OCI-LY1 (cell line): ENCODE data around the gene HTRA3.

Experiments used
- H2AFZ ChIP-seq: fragments of 200-600 bp; sonication (generic), shearing (Covaris generic); 2 replicates; pipeline ENCODE4 v1.6.0; 2014; ENCODE audit warnings: antibody characterized with exemption, mild to moderate bottlenecking, low read length
- H3F3A ChIP-seq: fragments of 200-600 bp; sonication (generic), shearing (Covaris generic); 2 replicates; pipeline ENCODE4 v1.6.0; 2014; ENCODE audit warnings: mild to moderate bottlenecking, antibody characterized with exemption, low read length, moderate library complexity; ENCODE audit not compliant: insufficient read depth
- H3K27ac ChIP-seq: fragments of 200-600 bp; sonication (generic); 2 replicates; pipeline ENCODE4 v1.5.1; 2014; ENCODE audit warnings: low read length, mixed run types, mild to moderate bottlenecking, low read depth; ENCODE audit not compliant: poor library complexity, severe bottlenecking
- H3K27me3 ChIP-seq: fragments of 200-600 bp; sonication (generic); 2 replicates; pipeline ENCODE4 v1.6.0; 2014; ENCODE audit warnings: antibody characterized with exemption, mild to moderate bottlenecking, low read length, moderate library complexity; ENCODE audit not compliant: insufficient read depth
- H3K36me3 ChIP-seq: fragments of 200-600 bp; sonication (generic); 2 replicates; pipeline ENCODE4 v1.6.1; 2014; ENCODE audit warnings: mild to moderate bottlenecking, antibody characterized with exemption, low read length, moderate library complexity, mixed read lengths; ENCODE audit not compliant: insufficient read depth
- H3K4me1 ChIP-seq: fragments of 200-600 bp; sonication (generic); 2 replicates; pipeline ENCODE4 v1.5.1; 2014; ENCODE audit warnings: mild to moderate bottlenecking, low read length, moderate library complexity; ENCODE audit not compliant: insufficient read depth, severe bottlenecking
- H3K4me2 ChIP-seq: fragments of 200-600 bp; sonication (generic), shearing (Covaris generic); 2 replicates; pipeline ENCODE4 v1.6.1; 2014; ENCODE audit warnings: low read length
- H3K4me3 ChIP-seq: fragments of 200-600 bp; sonication (generic); 2 replicates; pipeline ENCODE4 v1.5.1; 2014; ENCODE audit warnings: low read length, low read depth, mild to moderate bottlenecking, mixed read lengths; ENCODE audit not compliant: poor library complexity, severe bottlenecking
- H3K79me2 ChIP-seq: fragments of 200-600 bp; shearing (Covaris generic); 2 replicates; pipeline ENCODE4 v1.6.1; 2016; ENCODE audit warnings: mixed run types, low read length, mixed read lengths; ENCODE audit not compliant: insufficient read depth
- H3K9ac ChIP-seq: fragments of 200-600 bp; sonication (generic), shearing (Covaris generic); 2 replicates; pipeline ENCODE4 v1.6.1; 2014; ENCODE audit warnings: mild to moderate bottlenecking, low read length, mixed read lengths
- H3K9me2 ChIP-seq: fragments of 200-600 bp; sonication (generic), shearing (Covaris generic); 2 replicates; pipeline ENCODE4 v1.6.1; 2014; ENCODE audit warnings: low read depth, mild to moderate bottlenecking, low read length, mixed read lengths
- H3K9me3 ChIP-seq: fragments of 200-600 bp; shearing (Covaris generic); 2 replicates; pipeline ENCODE4 v1.6.1; 2014; ENCODE audit warnings: low read length, mixed read lengths
- H4K20me1 ChIP-seq: fragments of 200-600 bp; sonication (generic), shearing (Covaris generic); 2 replicates; pipeline ENCODE4 v1.6.0; 2016; ENCODE audit warnings: mild to moderate bottlenecking, low read length; ENCODE audit not compliant: insufficient read depth
- CTCF ChIP-seq: fragments of 200-600 bp; sonication (generic), shearing (Covaris generic); IDR thresholded peaks from 2 replicates; pipeline ENCODE4 v1.5.1; 2017; ENCODE audit warnings: mild to moderate bottlenecking, antibody characterized with exemption, low read length, moderate library complexity, mixed read lengths
- EZH2 ChIP-seq: fragments of 200-600 bp; sonication (generic), shearing (Covaris generic); IDR thresholded peaks from 2 replicates; pipeline ENCODE4 v1.8.0; 2017; ENCODE audit warnings: borderline replicate concordance, mixed run types, mild to moderate bottlenecking, antibody characterized with exemption, low read length, moderate library complexity, mixed read lengths

The HTRA3 gene

DNA sequence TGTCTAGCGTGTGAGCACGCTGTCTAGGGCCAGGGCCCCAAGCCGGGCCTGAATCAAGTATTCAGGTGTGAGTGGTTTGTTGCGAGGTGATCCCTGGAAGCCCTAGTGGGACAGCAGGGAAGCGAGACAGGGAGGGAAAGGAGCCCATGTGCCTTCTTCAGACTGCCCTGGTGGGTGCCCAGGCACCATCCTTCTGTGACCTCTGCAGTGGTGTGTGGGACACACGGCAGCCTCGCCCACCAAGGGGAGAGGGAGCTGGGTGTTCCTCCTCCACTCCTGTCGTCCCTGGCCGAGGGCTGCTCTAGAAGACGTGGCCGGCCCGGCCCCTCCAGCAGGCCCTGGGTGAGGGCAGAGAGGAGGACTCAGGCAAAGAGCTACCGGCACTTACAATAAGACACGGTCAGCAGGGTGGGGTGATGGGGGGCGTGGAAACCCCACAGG is 47.4 kb downstream of the HTRA3 start:
- Histone ChIP-seq H3K4me2 (peak overlapping the region; percentile 39; the same call in 1 of the 2 replicates), H2AFZ (no peak overlapping the region), H3K9ac (peak overlapping the region; percentile 36; the same call in 1 of the 2 replicates), H3F3A (no peaks in the 10 kb centered on the region), H4K20me1 (no peaks in the 10 kb centered on the region), H3K9me2 (no peaks in the 10 kb centered on the region), H3K36me3 (no peaks in the 10 kb centered on the region; the same call in 1 of the 2 replicates), H3K79me2 (no peaks in the 10 kb centered on the region), H3K9me3 (no peaks in the 10 kb centered on the region), H3K4me3 (no peak overlapping the region), H3K4me1 (peaks cover 65% of the 10 kb centered on the region), H3K27me3 (no peaks in the 10 kb centered on the region), H3K27ac (peak overlapping the region; percentile 95)
- TF ChIP-seq EZH2 (no peak), CTCF (no peak)

DNA sequence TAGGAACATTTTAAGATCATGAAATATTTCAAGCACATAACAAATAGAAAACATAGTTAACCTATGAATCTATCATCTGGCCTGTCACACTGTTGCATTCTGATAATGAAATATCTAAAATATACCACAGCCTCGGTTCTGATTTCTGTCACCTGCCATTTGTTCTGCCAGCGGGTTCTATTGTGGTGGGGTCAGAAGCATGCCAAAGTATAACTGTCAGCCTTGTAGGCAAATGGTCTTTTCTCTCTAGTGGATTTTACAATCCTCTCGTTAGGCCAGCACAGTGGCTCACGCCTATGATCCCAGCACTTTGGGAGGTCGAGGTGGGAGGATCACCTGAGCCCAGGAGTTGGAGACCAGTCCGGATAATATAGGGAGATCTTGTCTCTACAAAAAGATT is 47.9 kb downstream of the HTRA3 start:
- TF ChIP-seq EZH2 (no peak), CTCF (no peak)
- Histone ChIP-seq H3K4me1 (peaks cover 65% of the 10 kb centered on the region), H3F3A (no peaks in the 10 kb centered on the region), H3K9ac (peak overlapping the region; percentile 36; the same call in 1 of the 2 replicates), H3K9me2 (no peaks in the 10 kb centered on the region), H3K36me3 (no peaks in the 10 kb centered on the region; the same call in 1 of the 2 replicates), H3K27ac (peak overlapping the region; percentile 95), H3K79me2 (no peaks in the 10 kb centered on the region), H3K4me3 (no peak overlapping the region), H3K27me3 (no peaks in the 10 kb centered on the region), H4K20me1 (no peaks in the 10 kb centered on the region), H3K4me2 (peak overlapping the region; percentile 39; the same call in 1 of the 2 replicates), H2AFZ (no peak overlapping the region), H3K9me3 (no peaks in the 10 kb centered on the region)

DNA sequence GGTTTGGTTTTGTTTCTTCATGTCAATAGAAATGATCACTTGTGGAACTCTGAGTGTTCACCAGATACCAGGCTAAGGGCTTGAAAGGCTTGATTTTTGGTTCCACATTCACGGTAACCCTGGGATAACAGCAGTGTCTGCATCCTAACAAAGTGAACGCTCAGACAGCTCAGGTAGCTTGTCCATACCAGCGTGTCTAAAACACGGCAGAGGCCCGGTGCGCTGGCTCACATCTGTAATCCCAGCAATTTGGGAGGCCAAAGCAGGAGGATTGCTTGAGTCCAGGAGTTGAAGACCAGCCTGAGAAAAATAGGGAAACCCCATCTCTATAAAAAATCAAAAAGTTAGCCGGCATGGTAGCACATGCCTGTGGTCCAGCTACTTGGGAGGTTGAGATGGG is 49.0 kb downstream of the HTRA3 start:
- H3K9me3 ChIP-seq, result no peaks in the 10 kb centered on the region
- peaks cover 65% of the 10 kb centered on the region for H3K4me1 ChIP-seq
- H2AFZ ChIP-seq, result no peak overlapping the region
- no peaks in the 10 kb centered on the region for H3K9me2 ChIP-seq
- no peaks in the 10 kb centered on the region for H3K79me2 ChIP-seq
- no peak overlapping the region; the same call in 1 of the 2 replicates for H3K9ac ChIP-seq
- no peak overlapping the region; the same call in 1 of the 2 replicates for H3K4me2 ChIP-seq
- H4K20me1 ChIP-seq, result no peaks in the 10 kb centered on the region
- H3K27ac ChIP-seq, result peak overlapping the region; percentile 95
- H3K36me3 ChIP-seq, result no peaks in the 10 kb centered on the region
- no peak overlapping the region for H3K4me3 ChIP-seq
- H3K27me3 ChIP-seq, result no peaks in the 10 kb centered on the region
- TF ChIP-seq EZH2, result no peak
- no peak for TF ChIP-seq CTCF
- H3F3A ChIP-seq, result no peaks in the 10 kb centered on the region
